Parathyroid adenoma (tissue), 2 donors: ENCODE data around the gene GOLGA6L2.

ENCODE experiments used
- H2AFZ ChIP-seq: fragments of 300-600 bp; sonication (generic); one replicate; pipeline ENCODE4 v1.7.0; 2017; ENCODE audit warnings: antibody characterized with exemption, mild to moderate bottlenecking
- H3K27ac ChIP-seq: fragments of 300-600 bp; sonication (generic); one replicate; pipeline ENCODE4 v1.7.0; 2017
- H3K27me3 ChIP-seq: fragments of 300-600 bp; sonication (generic); one replicate; pipeline ENCODE4 v1.7.0; 2017; ENCODE audit warnings: low read length; ENCODE audit not compliant: control insufficient read depth, insufficient read depth
- H3K36me3 ChIP-seq: fragments of 300-600 bp; sonication (generic); one replicate; pipeline ENCODE4 v1.7.0; 2017; ENCODE audit warnings: low read length; ENCODE audit not compliant: control insufficient read depth, insufficient read depth
- H3K4me1 ChIP-seq: fragments of 300-600 bp; sonication (generic); one replicate; pipeline ENCODE4 v1.7.0; 2017; ENCODE audit warnings: control low read depth
- H3K4me2 ChIP-seq: fragments of 300-600 bp; sonication (generic); one replicate; pipeline ENCODE4 v1.7.0; 2017; ENCODE audit warnings: low read length
- H3K4me3 ChIP-seq: fragments of 300-600 bp; sonication (generic); one replicate; pipeline ENCODE4 v1.7.0; 2017; ENCODE audit warnings: low read depth, low read length
- H3K79me2 ChIP-seq: fragments of 300-600 bp; sonication (generic); one replicate; pipeline ENCODE4 v1.7.0; 2017; ENCODE audit warnings: control low read depth
- H3K9ac ChIP-seq: fragments of 300-600 bp; sonication (generic); one replicate; pipeline ENCODE4 v1.7.0; 2017; ENCODE audit warnings: mild to moderate bottlenecking
- H3K9me3 ChIP-seq: fragments of 300-600 bp; sonication (generic); one replicate; pipeline ENCODE4 v1.7.0; 2017; ENCODE audit warnings: low read length; ENCODE audit not compliant: control insufficient read depth
- CTCF ChIP-seq: fragments of 300-600 bp; sonication (generic); IDR thresholded peaks from one replicate; pipeline ENCODE4 v1.7.0; 2017; ENCODE audit warnings: antibody characterized with exemption, mild to moderate bottlenecking
- donor health status: primary hyperparathyroidism.

The GOLGA6L2 gene

GRCh38 chr15:23446215-23447106 lies 582 bp downstream of the GOLGA6L2 start:
- TF ChIP-seq CTCF, result no peak
- H3K4me1 ChIP-seq, result no peaks in the 10 kb centered on the region
- H3K27ac ChIP-seq, result no peak overlapping the region
- H2AFZ ChIP-seq, result no peak overlapping the region
- H3K9me3 ChIP-seq, result no peaks in the 10 kb centered on the region
- no peaks in the 10 kb centered on the region for H3K36me3 ChIP-seq
- H3K79me2 ChIP-seq, result no peaks in the 10 kb centered on the region
- no peak overlapping the region for H3K9ac ChIP-seq
- H3K27me3 ChIP-seq, result no peaks in the 10 kb centered on the region
- H3K4me2 ChIP-seq, result no peak overlapping the region
- H3K4me3 ChIP-seq, result no peak overlapping the region

- TF ChIP-seq CTCF, result no peak
- H3K36me3 ChIP-seq, result no peaks in the 10 kb centered on the region
- H3K4me1 ChIP-seq, result no peaks in the 10 kb centered on the region
- H3K27ac ChIP-seq, result no peak overlapping the region
- no peak overlapping the region for H3K4me3 ChIP-seq
- no peaks in the 10 kb centered on the region for H3K27me3 ChIP-seq
- H2AFZ ChIP-seq, result no peak overlapping the region
- H3K9me3 ChIP-seq, result no peaks in the 10 kb centered on the region
- no peak overlapping the region for H3K4me2 ChIP-seq
- H3K79me2 ChIP-seq, result no peaks in the 10 kb centered on the region
- H3K9ac ChIP-seq, result no peak overlapping the region
Observed at GRCh38 chr15:23444269-23444668, 2.8 kb downstream of the GOLGA6L2 start.

- Histone ChIP-seq H3K4me3 (no peak overlapping the region), H3K4me1 (no peaks in the 10 kb centered on the region), H3K9ac (no peak overlapping the region), H3K4me2 (no peak overlapping the region), H3K36me3 (no peaks in the 10 kb centered on the region), H3K9me3 (no peaks in the 10 kb centered on the region), H3K27ac (no peak overlapping the region), H3K27me3 (no peaks in the 10 kb centered on the region), H3K79me2 (no peaks in the 10 kb centered on the region), H2AFZ (no peak overlapping the region)
- no peak for TF ChIP-seq CTCF
Observed at GRCh38 chr15:23441204-23441603, 5.8 kb downstream of the GOLGA6L2 start.

GRCh38 chr15:23440596-23440995 lies 6.4 kb downstream of the GOLGA6L2 start:
- TF ChIP-seq CTCF, result no peak
- H3K9ac ChIP-seq, result no peak overlapping the region

GRCh38 chr15:23439513-23439912 lies 7.5 kb downstream of the GOLGA6L2 start:
- Histone ChIP-seq H3K9ac (no peak overlapping the region), H3K4me3 (no peak overlapping the region), H3K27ac (no peak overlapping the region), H3K79me2 (no peaks in the 10 kb centered on the region), H3K4me2 (no peak overlapping the region), H2AFZ (no peak overlapping the region), H3K27me3 (no peaks in the 10 kb centered on the region), H3K4me1 (no peaks in the 10 kb centered on the region), H3K36me3 (no peaks in the 10 kb centered on the region), H3K9me3 (no peaks in the 10 kb centered on the region)
- TF ChIP-seq CTCF, result no peak

More at GRCh38 chr15:23440596-23440995, 6.4 kb downstream of the GOLGA6L2 start:
- Histone ChIP-seq H3K79me2 (no peaks in the 10 kb centered on the region), H3K27me3 (no peaks in the 10 kb centered on the region), H3K4me1 (no peaks in the 10 kb centered on the region), H3K4me2 (no peak overlapping the region), H3K9me3 (no peaks in the 10 kb centered on the region), H3K4me3 (no peak overlapping the region), H3K36me3 (no peaks in the 10 kb centered on the region), H2AFZ (no peak overlapping the region), H3K27ac (no peak overlapping the region)
